Osteocyte (in vitro differentiated cells): Measurements from ENCODE around the gene UBE2O. TPM values are rescaled to one million over a fixed set of nuclear protein-coding genes. Genes with fewer than 3 reads are reported as not detected.
"Not testable (repeated sequence)": the region's sequence is repeated elsewhere in the genome, so short reads cannot be mapped to it uniquely, and the experiment has no call there.

ENCODE experiments used
- DNase-seq: peaks from one replicate; pipeline ENCODE4 v3.0.0; 2021; ENCODE audit warnings: mixed read lengths; ENCODE audit not compliant: unreplicated experiment; ENCODE audit errors: extremely low spot score
- H3K27ac Mint-ChIP-seq: one replicate; pipeline ENCODE4 v1.8.0; 2021; ENCODE audit warnings: mild to moderate bottlenecking, mixed read lengths; ENCODE audit not compliant: unreplicated experiment
- H3K27me3 Mint-ChIP-seq: one replicate; pipeline ENCODE4 v1.8.0; 2021; ENCODE audit warnings: mixed read lengths; ENCODE audit not compliant: unreplicated experiment
- H3K36me3 Mint-ChIP-seq: one replicate; pipeline ENCODE4 v1.8.0; 2021; ENCODE audit warnings: mixed read lengths; ENCODE audit not compliant: unreplicated experiment
- H3K4me1 Mint-ChIP-seq: one replicate; pipeline ENCODE4 v1.8.0; 2021; ENCODE audit warnings: mixed read lengths; ENCODE audit not compliant: unreplicated experiment
- H3K4me3 Mint-ChIP-seq: one replicate; pipeline ENCODE4 v1.8.0; 2021; ENCODE audit warnings: mild to moderate bottlenecking, moderate library complexity, mixed read lengths; ENCODE audit not compliant: unreplicated experiment
- H3K9me3 Mint-ChIP-seq: one replicate; pipeline ENCODE4 v1.8.0; 2021; ENCODE audit warnings: mixed read lengths; ENCODE audit not compliant: unreplicated experiment
- total RNA-seq: library from RNA; stranded (reverse); gene quantifications from 2 replicates; pipeline ENCODE4 v1.2.1, GENCODE V29; 2021
- TF ChIP-seq, protein P1 (sequence below): fragments of 200-600 bp; sonication (generic); IDR thresholded peaks from 2 replicates; pipeline ENCODE4 v1.5.0; 2021; ENCODE audit warnings: antibody characterized with exemption, mild to moderate bottlenecking, moderate library complexity

Gene UBE2O
- total RNA-seq, 1 donor from 2014 or later = 30.7 TPM

GRCh38 chr17:76363107-76363842 is 89.7 kb downstream of the UBE2O start:
- Mint-ChIP-seq H3K27me3 (no peaks in the 10 kb centered on the region), H3K9me3 (no peaks in the 10 kb centered on the region), H3K4me1 (peaks cover 32% of the 10 kb centered on the region), H3K36me3 (no peaks in the 10 kb centered on the region), H3K4me3 (no peak overlapping the region), H3K27ac (no peak overlapping the region)
- no peak for DNase-seq
- TF ChIP-seq, protein P1, sequence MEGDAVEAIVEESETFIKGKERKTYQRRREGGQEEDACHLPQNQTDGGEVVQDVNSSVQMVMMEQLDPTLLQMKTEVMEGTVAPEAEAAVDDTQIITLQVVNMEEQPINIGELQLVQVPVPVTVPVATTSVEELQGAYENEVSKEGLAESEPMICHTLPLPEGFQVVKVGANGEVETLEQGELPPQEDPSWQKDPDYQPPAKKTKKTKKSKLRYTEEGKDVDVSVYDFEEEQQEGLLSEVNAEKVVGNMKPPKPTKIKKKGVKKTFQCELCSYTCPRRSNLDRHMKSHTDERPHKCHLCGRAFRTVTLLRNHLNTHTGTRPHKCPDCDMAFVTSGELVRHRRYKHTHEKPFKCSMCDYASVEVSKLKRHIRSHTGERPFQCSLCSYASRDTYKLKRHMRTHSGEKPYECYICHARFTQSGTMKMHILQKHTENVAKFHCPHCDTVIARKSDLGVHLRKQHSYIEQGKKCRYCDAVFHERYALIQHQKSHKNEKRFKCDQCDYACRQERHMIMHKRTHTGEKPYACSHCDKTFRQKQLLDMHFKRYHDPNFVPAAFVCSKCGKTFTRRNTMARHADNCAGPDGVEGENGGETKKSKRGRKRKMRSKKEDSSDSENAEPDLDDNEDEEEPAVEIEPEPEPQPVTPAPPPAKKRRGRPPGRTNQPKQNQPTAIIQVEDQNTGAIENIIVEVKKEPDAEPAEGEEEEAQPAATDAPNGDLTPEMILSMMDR = no peak

- Mint-ChIP-seq H3K4me3 (no peak overlapping the region), H3K27me3 (no peaks in the 10 kb centered on the region), H3K4me1 (peaks cover 23% of the 10 kb centered on the region), H3K27ac (no peak overlapping the region), H3K9me3 (no peaks in the 10 kb centered on the region), H3K36me3 (no peaks in the 10 kb centered on the region)
- TF ChIP-seq, protein P1 = no peak
- DNase-seq = no peak
Measured at GRCh38 chr17:76360461-76360860, 92.5 kb downstream of the UBE2O start.

- peaks cover 24% of the 10 kb centered on the region for H3K4me1 Mint-ChIP-seq
- H3K4me3 Mint-ChIP-seq, H3K27me3 Mint-ChIP-seq, H3K36me3 Mint-ChIP-seq, H3K9me3 Mint-ChIP-seq, DNase-seq, H3K27ac Mint-ChIP-seq: not testable (repeated sequence)
Measured at GRCh38 chr17:76359776-76360175, 93.2 kb downstream of the UBE2O start.

DNA sequence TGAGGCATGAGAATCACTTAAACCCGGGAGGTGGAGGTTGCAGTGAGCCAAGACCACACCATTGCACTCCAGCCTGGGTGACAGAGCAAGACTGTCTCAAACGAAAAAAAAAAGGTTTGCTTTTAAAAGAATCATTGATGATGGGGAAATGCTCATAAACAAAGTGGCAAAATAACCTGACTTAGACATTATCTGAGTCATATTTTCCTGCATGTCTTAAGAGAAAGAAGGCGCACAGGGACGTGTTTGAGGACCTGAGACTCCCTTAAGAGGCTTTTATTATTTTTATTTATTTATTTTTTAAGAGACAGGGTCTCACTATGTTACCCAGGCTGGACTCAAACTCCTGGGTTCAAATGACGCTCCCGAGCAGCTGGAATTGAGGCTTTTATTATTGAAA is 93.6 kb downstream of the UBE2O start:
- DNase-seq = no peak
- Mint-ChIP-seq H3K36me3 (no peaks in the 10 kb centered on the region), H3K27me3 (no peaks in the 10 kb centered on the region), H3K4me3 (no peak overlapping the region), H3K4me1 (peaks cover 27% of the 10 kb centered on the region), H3K9me3 (no peaks in the 10 kb centered on the region), H3K27ac (no peak overlapping the region)
- TF ChIP-seq, protein P1 = no peak

GRCh38 chr17:76357597-76358158 is 95.3 kb downstream of the UBE2O start:
- Mint-ChIP-seq H3K36me3 (no peaks in the 10 kb centered on the region), H3K4me1 (peaks cover 30% of the 10 kb centered on the region), H3K27ac (no peak overlapping the region), H3K27me3 (no peaks in the 10 kb centered on the region), H3K9me3 (no peaks in the 10 kb centered on the region), H3K4me3 (no peak overlapping the region)
- no peak for DNase-seq
- TF ChIP-seq, protein P1 = no peak
